H4 (cell line): ENCODE results near the gene DENND2A. TPM values are rescaled to one million over a fixed set of nuclear protein-coding genes. Genes with fewer than 3 reads are reported as not detected.
"Not testable (repeated sequence)": the region's sequence is repeated elsewhere in the genome, so short reads cannot be mapped to it uniquely, and the experiment has no call there.

Source experiments
- DNase-seq: peaks from one replicate; pipeline ENCODE4 v3.0.0-alpha.2; 2015; ENCODE audit warnings: low spot score
- total RNA-seq: library from RNA; depleted of rRNA; stranded (reverse); fragments of >200 nt; shearing (Covaris generic); gene quantifications from 2 replicates; pipeline ENCODE4 v1.2.3, GENCODE V29; 2014

The DENND2A gene
- total RNA-seq, 1 experiment from 2014 or later, result 0.77 TPM

GRCh38 chr7:140551355-140552239, 89.0 kb downstream of the DENND2A start:
- DNase-seq, result no peak

DNA sequence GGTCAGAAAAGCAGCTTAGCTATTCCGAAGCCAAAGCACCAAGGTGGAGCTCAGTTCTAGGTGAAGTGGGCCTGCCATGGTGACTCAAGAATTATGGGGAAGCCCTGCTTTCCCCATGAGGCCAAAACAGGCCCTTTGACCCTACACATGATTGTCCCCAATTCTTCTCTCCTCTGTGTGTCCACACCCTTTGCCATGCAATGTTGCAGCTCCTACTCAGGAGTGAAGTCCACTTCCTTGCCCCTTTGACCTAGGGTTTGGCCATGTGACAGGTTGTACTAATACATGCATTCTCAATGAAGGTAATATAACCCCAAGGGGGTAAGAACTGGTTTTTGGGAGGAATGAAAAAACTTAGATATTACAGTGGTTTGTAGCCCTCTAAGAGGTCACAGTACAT, 93.7 kb downstream of the DENND2A start:
- no peak for DNase-seq

- DNase-seq, result no peak
Measured at GRCh38 chr7:140544388-140544826, 96.2 kb downstream of the DENND2A start.

DNA sequence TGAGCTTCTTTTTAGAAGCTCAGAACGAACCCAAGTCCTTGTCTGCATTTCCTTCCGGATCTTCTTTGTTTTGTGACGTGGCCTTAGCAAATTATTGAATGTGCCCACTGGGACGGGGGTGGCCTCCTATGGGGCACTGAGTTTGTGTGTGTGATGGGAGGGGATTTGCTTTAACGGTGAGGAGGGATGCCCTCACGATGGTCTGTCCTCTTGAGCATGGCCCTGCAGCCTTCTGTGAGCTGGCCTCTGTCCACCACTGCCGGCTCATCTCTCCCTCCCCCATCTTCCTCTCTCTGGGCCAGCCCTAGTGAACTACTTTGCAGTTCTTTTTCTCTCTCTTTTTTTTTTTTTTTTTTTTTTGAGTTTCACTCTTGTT, 98.4 kb downstream of the DENND2A start:
- DNase-seq, result no peak

DNA sequence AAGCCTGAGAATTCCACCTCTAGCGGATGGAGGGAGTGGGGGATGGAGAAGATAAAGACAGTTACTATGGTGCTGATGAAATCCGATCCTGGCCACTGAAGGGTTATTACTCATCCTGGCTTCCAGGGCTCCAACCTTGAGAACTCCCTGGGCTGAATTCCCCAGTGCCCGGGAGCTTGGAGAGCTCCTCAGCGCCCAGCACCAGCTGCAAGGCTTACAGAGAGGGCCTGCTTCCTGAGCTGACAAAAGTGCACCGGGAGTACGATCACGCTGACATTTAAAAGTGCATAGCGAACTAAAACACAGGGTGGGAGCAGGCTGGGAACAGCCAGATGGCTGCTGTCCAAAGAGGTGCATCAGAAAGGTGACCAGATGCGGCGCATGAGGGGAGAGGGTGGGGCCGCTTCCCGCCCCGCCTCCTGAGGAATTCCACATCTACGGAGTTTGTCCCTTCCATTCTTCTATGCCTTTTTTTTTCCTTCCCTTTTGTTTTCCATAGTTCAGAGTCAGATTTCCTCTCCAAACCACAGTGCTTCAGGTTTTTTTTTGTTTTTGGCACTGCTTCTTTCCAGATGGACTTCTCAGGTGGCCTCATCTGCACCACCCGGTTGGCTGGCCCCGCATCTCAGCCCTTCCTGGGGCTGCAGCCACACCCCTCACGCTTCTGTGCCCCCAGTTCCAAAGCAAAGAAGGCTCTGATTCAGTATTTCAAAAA, 98.9 kb downstream of the DENND2A start:
- peak; percentile 86 for DNase-seq

GRCh38 chr7:140541176-140541512, 99.5 kb downstream of the DENND2A start:
- DNase-seq, result no peak

- no peak for DNase-seq
Measured at GRCh38 chr7:140540136-140540777, 100.4 kb downstream of the DENND2A start.

DNA sequence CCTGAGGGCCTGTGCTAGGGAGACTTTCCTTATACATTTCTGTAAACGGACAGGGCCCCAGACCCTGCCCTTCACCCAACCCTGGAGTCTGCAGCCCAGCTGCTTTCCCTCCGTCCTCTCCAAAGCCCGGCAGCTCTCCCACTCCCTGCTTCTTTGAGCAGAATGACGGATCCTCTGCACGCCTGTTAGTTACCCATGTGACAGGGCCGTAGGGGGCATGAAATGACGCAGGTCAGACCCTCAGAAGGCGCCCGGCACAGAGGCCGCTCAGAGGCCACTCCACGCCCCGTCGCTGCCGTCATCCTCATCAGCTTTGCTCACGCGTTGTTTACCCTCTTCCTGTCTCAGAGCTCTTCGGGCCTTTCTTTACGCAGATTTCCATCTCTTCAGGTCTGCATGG, 101.2 kb downstream of the DENND2A start:
- DNase-seq, result no peak

DNA sequence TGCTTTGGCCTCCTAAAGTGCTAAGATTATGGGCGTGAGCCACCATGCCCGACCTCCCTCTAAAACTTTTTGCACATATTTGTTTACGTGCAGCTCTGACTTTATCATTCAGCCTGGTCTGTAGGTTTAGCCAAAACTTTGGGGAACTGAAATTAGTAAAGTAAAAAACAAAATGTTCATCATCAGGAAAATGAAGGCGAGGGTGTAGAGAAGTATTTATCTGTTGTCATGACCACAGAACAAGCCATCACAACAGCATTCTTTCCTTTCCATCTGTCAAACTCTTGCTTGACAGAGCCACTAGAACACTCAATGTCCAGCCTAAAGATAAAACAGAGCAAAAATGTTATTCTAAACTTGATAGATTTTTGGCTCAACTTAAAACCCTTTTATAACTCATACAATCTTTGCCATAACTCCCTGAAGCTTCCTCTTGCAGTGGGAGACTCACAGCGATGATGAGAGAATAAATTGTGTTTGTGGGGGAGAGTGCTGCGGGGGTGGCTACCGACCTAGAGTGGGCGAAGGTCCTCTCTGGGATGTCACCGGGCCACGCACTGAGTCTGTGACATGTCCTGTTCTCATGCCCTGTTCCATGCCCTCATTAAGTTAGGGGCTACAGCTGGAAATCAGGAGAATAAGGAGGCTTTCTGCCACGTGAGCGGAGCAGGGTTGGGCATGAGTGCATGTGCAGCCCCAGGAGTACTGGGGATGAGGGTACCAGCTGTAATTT, 102.7 kb downstream of the DENND2A start:
- no peak for DNase-seq

- no peak for DNase-seq
Measured at GRCh38 chr7:140534743-140535142, 105.9 kb downstream of the DENND2A start.

DNA sequence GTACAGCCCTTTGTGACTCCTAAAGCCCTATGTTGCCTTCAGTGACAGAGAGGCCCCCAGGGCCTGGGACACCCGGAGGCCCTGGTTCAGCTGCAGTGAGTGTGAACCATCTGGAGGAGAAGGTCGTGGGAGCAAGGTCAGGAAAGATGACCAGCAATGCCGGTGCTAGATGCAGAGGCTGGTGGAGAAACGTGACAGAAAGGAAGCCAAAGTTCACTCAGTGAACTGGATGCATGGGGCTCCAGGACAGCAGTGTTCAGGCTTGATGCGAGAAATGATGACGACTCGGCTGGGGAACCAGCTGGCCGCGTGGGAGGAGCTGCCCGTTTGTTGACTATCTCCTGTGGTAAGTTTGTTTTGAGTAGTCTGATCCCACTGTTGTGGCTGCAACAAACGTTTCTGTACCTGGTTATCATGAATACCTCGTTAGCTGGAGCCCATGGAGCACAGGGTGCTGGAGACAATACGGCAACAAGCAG, 107.2 kb downstream of the DENND2A start:
- DNase-seq, result no peak

- not testable (repeated sequence) for DNase-seq
Measured at GRCh38 chr7:140529428-140529827, 111.2 kb downstream of the DENND2A start.

- no peak for DNase-seq
Measured at GRCh38 chr7:140526787-140527664, 113.6 kb downstream of the DENND2A start.

- DNase-seq, result no peak
Measured at GRCh38 chr7:140526214-140526613, 114.4 kb downstream of the DENND2A start.

- DNase-seq, result peak; percentile 65
Measured at GRCh38 chr7:140525743-140526142, 114.9 kb downstream of the DENND2A start.

- DNase-seq, result no peak
Measured at GRCh38 chr7:140521421-140521820, 119.2 kb downstream of the DENND2A start.

DNA sequence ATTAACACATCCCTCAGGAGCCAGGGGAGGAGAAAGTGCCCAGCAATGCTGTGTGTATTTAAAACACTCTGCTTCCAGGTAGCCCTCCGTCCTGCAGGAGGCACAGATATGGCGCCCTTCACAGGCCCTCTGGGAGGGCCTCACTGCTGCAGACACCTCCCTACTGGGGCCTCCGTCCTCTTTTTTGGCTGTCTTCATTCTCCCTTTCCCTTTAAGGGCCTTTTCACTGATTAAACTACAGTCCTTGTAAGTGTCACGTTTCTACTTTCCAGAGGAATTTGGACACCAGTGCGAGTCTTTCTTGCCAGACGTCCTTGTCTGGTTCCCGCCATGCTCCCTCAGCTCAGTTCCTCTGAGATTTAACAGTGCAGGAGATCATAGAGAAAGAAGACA, 121.6 kb downstream of the DENND2A start:
- no peak for DNase-seq

GRCh38 chr7:140518370-140519006, 122.1 kb downstream of the DENND2A start:
- no peak for DNase-seq

- peak; percentile 93 for DNase-seq
Measured at GRCh38 chr7:140517546-140518369, 122.9 kb downstream of the DENND2A start.
